Measurements from ENCODE around the gene WASF3. TPM values are rescaled to one million over a fixed set of nuclear protein-coding genes. Genes with fewer than 3 reads are reported as not detected.
A peak's percentile ranks its signal among the peaks of the same experiment; 100 is the strongest.
"Not testable (repeated sequence)": the region's sequence is repeated elsewhere in the genome, so short reads cannot be mapped to it uniquely, and the experiment has no call there.

Gene WASF3
- polyA plus RNA-seq, 5 donors: 17.6 to 24.3 (median 21.7) TPM

DNA sequence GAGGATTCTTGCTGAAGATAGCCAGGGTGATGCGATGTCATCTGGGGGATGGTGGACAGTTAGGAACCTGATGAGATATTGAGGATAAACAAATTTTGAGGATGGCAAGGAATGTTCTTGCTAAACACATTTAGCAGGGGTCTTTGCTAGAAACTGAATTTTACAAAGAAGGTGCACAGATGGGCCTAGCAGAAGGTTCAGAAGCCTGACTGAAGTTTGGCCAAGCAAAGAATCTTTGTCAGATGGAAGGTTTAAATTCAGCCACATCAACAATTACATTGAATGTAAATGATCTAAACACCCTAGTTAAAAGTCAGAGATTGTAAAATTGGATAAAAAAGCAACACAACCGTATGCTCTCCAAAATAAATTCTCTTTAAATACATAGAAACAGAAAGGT is 68.8 kb downstream of the WASF3 start:
- DNase-seq: no peak

DNA sequence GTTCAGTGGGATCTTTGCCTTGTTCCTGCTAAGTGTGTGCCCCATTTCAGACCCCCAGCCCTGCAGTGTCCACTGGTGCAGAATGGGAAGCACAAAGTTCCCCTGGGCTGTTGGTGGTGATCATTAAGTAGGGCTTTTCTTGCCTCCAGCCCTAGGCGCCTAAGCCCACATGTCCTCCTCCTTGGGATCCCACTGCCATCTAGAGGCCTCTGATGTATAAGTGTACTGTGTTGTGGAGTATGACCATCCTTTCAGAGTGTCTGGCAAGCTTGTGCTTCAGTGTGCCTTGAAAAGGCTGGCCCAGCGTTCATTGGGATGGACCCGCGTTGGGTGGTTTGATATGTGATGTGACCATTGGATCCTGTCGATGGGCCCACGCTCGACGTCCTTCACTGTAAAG is 71.2 kb downstream of the WASF3 start:
- DNase-seq: no peak

GRCh38 chr13:26629260-26629825 is 71.9 kb downstream of the WASF3 start:
- no peak for DNase-seq

GRCh38 chr13:26635634-26636033 is 78.2 kb downstream of the WASF3 start:
- not testable (repeated sequence) for DNase-seq

GRCh38 chr13:26636073-26636472 is 78.6 kb downstream of the WASF3 start:
- not testable (repeated sequence) for DNase-seq

GRCh38 chr13:26646603-26647002 is 89.1 kb downstream of the WASF3 start:
- DNase-seq: no peak

DNA sequence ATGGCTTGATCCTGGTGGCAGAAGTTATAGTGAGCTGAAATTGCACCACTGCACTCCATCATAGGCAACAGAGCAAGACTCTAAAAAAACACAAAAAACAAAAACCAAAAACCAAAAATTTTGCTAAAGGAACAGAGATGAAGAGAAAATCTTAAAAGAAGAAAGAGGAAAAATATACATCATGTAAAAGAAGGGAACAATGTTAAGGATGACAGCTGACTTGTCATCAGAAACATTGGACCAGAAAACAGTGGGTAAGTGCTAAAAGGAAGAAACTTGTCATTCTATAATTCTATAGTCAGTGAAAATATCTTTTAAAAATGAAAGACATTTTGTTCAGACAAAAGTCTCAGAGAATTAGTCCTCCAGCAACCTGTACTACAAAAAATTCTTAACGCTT is 93.8 kb downstream of the WASF3 start:
- no peak for DNase-seq

DNA sequence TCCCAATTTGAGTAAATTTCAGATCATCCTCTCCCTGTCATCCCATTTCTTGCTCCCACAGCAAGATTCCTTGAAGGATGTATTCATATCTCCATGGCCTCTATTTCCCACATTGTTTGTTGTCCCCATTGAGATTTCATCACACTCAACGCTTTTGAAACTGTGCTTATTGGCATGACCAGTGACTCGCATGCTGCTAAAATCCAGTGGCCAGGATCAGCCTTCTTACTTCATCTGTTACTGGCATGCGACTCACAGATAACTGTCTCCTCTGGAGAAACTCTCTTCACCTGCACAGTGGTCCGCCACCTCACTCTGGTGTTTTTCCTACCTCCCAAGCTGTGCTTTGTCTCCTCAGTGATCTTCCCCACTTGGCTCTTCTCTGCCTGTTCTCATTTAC is 95.8 kb downstream of the WASF3 start:
- DNase-seq: no peak

DNA sequence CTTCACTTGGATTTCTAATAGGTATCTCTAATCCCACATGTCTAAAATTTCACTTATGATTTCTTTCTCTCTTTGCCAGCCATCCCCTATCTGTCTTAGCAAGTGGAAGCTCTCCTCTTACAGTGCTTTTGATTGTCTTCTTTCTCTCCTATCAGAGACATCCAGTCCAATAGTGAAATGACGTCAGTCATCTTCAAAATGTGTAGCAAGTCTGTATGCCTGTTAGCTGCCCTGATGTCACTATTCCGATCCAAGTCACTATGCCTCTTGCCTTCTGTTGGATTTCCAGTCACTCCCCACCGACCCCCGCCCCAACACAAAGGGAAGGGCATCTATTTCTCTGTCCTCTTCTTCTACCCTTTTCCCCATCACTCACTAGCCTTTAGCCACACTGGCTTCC is 96.4 kb downstream of the WASF3 start:
- no peak for DNase-seq

GRCh38 chr13:26656919-26657318 is 99.4 kb downstream of the WASF3 start:
- no peak for DNase-seq

DNA sequence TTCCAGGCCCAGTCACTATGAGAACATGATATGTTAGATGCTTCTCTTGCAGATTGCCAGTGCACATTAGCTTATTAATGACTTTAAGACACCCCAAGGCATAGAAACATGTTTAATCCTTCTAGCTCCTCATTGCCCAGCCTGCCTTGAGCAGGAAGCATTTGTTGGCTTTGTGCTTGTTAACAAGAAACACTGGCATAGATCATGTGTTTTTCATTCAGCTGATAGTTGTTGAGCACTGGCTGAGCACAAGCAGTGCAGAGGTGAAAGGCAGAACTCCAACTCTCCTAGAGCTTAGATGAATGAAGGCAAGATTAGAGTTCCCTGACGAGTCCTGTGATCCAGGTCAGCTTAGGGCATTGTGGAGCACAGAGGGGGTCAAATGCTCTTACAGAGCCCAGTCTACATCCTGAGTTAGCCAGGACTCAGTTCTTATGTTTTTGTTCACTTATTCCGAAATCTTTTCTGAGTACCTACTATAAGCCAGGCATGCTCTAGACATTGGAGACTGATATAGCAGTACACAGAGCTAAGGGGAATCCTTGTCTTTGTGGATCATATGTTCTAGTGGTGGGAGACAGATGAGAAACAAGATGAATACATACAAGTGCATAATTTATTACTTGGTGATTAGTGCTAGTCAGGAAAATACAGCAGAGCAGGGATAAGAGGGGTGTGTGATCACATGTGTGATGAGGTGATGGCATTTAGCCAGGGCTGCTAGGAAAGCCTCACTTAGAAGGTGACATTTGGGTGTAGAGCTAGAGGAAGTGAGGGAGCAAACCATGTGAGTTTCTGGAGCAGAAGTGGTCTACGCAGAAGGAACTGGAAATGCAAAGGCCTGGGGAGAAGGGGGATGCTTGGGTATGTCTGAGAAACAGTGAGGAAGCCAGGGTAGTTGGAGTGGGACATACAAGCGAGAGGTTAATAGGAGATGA is 101.2 kb downstream of the WASF3 start:
- DNase-seq: peak in 1 of 2 donors; percentile 8

- DNase-seq: no peak
These were observed 102.7 kb downstream of the WASF3 start for GRCh38 chr13:26660185-26660584.

DNA sequence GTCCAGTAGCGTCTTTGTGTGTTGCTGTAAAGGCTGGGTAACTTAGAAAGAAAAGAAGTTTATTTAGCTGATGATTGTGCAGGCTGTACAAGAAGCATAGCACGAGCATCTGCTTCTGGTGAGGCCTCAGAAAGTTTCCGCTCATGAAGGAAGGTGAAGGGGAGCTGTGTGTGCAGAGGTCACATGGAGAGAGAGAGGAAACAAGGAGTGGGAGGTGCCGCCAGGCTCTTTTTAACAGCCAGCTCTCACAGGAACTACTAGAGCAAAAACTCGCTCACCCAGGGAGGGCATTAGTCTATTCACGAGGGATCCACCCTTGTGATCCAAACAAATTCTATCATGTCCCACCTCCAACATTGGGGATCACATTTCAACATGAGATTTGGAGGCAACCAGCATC is 103.3 kb downstream of the WASF3 start:
- no peak for DNase-seq

DNA sequence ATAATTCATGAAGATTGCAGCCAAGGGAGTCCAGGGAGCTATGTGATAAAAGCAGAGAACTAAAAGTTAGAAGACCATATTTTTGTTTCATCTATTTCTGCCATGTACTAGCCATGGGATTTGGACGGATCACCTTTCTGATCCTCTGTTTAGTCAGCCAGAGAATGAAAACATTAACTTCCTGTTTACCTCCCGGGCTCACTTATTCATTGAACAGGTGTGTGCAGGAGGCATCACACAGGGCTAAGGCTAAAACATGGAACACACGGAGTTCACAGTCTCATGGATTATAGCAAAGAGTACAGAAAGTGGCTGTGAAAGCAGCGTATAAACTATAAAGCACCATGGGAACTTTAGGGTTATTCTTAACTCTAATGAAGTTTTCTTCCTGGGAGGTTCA is 106.3 kb downstream of the WASF3 start:
- DNase-seq: no peak

GRCh38 chr13:26664286-26664685 is 106.8 kb downstream of the WASF3 start:
- DNase-seq: no peak

GRCh38 chr13:26664876-26665275 is 107.4 kb downstream of the WASF3 start:
- no peak for DNase-seq

- no peak for DNase-seq
These were observed 111.1 kb downstream of the WASF3 start for GRCh38 chr13:26668357-26669146.

GRCh38 chr13:26673890-26674289 is 116.4 kb downstream of the WASF3 start:
- DNase-seq: no peak

DNA sequence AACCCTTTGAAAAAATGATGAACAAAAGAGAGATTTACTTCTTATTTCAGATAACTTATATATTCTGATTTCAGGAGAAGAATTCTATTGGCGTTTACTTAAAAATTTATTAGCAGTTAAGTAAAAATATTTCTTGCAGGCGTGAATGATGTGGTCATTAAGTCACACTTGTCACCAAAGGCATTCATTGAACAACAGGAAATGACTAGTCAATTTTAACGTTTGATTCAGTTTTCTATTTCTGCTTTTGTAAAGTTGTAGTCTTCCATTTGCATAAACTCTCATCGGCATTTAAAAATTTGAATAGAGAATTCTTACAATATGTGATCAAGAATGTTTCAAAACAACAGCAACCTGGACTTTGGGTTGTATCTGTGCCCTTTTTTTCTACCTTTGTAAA is 119.7 kb downstream of the WASF3 start:
- DNase-seq: no peak

DNA sequence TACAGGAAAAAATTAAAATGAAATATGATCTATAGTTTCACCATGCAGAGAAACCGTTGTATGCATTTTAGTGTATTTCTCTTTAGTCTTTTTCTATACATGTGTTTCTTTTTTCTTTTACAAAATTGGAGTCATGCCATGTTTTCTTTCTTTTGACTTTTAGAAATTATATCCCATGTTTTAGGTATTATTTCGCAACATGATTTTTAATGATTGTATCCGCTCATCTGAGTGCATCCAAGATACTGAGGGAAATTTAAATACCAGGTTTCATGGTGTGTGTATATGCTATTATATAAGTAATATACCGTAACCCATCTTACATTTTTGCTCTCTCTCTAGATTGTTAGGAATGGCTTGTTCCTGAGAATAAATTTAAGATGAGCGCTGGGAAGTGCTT is 120.8 kb downstream of the WASF3 start:
- DNase-seq: no peak

DNA sequence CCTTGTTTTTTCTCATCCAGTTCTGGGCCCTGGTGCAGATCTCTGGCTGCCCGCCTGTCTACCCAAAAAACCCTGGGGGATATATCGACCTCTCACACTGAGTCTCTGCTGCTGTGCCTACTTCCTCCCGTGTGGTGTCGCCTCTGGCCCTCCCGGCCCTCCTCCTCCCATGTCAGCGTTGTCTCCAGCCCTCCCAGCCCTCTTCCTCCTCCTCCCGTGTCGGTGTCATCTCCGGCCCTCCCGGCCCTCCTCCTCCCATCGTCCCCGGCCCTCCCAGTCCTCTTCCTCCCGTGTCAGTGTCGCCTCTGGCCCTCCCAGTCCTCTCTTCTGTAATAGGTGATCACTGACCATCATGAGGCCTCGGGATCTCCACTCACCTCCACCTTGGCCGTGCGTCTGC is 121.3 kb downstream of the WASF3 start:
- no peak for DNase-seq

GRCh38 chr13:26679411-26680122 is 122.1 kb downstream of the WASF3 start:
- DNase-seq: no peak

Data from right lung (tissue), 5 donors.